Endometrium (tissue), 2 donors: ENCODE measurements around the gene NTF3.

Experiments used
- FAIRE-seq: peaks from 2 replicates; lab custom pipeline; 2012; peaks lifted over from hg19 to GRCh38; lab: Jason Lieb, UNC
- donor health status: control.
- donor health status: control.

The NTF3 gene

DNA sequence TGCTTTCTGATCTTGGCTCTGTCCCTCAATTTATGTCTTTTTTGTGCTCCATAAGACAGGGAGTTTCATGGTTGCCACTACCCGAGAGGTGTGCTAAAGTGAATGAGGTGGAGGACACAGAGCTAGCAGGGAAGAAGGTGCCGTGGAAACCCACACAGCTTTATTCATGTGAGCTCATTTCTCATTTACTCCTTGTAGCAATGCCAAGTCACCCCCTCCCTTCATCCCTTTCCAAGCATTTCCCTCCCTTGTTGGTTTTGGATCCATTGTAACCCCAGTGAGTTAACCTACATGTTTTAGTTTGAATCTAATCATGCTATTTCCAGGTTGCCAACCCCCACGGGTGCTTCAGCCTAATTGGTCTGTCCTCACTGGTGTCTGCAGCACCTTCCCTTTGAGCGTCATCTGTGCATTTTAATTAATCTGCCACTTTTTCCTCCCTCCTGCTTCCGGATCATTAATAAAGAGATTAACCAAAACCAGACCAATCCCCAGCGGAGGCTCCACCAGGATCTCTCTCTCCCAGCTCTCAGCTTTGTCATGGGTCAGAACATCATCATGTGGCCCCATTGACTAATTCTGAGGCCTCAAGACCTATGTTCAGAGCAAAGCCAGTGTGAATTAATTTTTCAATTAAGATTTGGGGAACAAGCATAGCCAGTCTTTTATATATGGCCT lies 56.2 kb downstream of the NTF3 start:
- no peak for FAIRE-seq

DNA sequence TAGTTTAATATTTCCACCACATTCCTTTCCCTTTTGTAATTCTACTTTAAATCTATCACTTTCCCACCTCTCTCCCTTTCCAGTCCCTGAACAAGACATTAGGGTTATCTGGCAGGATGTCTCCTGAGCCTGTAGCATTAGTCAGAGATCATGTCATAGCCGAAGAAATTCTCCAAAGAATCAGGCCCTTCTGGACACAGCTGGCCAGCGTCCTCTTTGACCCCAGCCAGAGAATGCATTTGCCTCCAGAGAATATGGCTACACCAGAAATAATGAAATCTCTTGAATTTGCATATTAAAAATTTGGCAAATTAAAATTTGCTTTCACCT lies 56.7 kb downstream of the NTF3 start:
- no peak for FAIRE-seq

DNA sequence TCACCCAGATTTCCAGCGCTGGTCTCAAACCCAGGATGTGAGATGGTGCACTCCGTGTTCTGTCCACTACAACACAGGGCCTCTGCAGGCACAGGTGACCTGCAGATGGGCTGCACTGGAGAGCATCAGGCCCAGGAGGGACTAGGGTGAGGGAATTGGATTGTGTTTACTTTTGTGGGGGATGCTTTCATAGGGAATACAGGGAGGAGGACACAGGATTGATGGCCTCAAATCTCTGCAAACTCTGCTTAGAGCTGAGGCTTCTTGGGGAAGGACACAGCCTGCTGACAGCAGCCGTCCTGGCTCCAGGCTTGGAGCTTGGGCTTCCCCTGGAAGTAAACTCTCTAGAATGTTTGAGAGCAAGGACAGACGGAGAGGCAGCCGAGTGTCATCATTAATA lies 57.1 kb downstream of the NTF3 start:
- no peak for FAIRE-seq

DNA sequence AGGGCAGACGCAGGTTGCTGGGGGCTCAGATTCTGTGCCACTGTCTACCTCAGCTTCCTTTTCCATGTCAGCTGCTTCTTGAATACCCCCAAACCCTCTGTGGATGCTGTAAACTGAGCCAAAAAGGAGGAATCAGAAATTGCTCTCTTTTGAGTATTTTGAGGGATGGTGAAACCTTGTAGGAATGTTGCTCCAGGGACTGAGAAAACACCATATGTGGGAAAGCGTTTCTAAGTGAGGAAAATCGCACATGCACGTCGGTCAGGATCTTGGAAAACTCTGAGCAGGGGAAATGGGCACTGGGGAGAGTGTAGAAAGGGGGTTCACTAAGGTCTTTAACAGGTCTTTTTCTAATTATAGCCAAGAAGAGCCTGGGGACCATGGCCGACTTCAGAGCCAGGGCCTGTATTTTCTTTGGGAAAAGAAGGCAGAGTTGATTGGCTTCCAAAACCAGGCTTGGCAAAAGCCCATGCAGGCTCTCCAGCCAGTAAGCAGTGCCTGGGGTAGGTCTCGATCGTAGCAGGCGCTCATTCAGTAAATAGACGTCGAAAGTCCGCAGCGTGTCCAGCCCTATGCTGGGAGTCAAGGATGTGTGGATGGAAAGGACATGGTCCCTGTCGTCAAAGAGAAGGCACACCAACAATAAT lies 58.0 kb downstream of the NTF3 start:
- FAIRE-seq: no peak

DNA sequence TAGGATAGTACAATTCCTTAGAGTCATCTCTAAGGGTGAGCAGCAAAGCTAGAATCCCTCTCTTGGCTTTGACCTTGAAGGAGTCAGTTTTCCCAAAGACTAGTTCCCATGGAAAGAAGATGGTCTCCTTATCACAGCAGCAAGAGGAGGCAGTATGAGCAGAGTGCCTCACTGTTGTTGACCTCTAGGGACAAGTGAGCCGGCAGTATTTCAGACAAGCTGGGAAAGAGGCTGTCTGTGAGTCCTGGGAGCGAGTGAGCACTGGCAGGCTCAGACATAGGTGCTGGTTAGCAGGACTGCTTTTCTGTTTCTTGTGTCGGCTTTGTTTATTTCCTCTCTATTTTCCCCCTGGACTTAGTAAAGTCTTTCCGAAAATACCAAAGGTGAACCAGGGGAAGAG lies 60.7 kb downstream of the NTF3 start:
- FAIRE-seq: no peak

DNA sequence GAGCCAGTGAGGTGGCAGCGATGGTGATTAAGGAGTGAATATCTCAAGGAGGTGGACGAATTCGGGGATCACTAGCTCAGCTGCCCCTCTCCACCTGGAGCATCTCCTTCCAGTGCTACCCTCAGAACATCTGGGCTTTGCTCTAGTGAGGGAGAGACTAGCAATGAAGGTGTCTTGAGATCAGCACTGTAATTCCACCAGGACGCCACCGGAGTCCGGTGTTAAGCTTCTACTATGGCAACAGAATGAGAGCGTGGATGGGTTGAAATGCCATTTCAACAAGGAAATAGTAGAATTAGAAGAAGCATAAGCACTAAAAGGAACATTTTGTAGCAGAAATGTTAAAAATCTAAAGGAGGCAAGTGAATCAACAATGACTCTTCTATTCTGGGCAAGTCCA lies 61.1 kb downstream of the NTF3 start:
- no peak for FAIRE-seq

DNA sequence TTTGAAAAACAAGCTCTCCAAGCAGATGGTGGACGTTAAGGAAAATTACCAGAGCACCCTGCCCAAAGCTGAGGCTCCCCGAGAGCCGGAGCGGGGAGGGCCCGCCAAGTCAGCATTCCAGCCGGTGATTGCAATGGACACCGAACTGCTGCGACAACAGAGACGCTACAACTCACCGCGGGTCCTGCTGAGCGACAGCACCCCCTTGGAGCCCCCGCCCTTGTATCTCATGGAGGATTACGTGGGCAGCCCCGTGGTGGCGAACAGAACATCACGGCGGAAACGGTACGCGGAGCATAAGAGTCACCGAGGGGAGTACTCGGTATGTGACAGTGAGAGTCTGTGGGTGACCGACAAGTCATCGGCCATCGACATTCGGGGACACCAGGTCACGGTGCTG lies 62.4 kb downstream of the NTF3 start:
- FAIRE-seq: no peak

DNA sequence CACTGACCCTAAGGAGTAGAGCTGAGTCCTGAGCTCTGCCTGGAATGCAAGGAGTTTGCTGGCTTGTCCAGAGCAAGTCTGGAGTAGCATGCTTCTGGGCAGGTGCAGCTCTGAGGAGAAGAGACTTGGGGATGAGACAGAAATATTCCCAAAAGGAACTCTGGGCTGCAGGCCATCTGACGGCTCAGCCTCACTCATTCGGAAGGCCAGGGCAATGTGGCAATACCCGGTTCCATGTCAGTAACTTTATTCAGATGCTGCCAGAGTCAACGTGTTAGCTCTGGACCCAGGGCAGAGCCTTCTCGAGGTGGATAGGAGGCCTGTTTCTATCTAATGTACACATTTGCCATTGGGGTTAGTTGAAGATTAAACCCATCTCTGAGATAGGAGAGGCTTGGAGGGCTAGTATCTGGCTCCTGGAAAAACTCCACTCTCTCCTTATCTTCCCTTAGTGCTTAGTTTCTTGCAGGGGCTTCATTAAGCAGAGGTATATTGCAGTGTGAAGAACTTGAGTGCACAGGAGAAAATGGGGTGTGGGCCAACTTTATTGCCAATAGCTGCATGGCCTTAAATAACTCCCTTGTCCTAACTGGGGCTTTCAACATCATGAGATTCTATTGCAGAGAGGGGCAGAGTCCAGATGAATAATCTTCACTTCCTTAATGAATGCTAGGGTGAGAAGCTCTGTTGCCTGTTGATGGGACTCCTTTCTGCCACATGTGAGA lies 65.6 kb downstream of the NTF3 start:
- no peak for FAIRE-seq

DNA sequence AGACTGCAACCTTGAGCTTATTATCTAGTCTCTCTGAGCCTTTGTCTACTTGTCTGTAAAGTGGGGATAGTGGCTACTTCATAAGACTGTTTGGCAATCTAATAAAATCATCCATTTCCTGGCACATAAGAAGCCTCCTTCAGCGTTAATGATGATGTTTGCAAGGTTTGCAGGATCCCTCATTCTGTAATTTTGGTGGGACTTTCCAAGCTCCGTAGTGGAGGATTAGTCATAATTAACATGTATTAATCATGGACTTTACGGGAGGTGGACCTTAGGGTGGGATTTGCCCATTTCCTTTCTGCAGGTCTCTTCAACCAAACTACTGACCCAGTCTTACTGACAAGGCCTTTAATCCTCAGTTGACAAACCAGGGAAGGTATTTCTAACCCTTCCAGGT lies 66.2 kb downstream of the NTF3 start:
- FAIRE-seq: no peak

DNA sequence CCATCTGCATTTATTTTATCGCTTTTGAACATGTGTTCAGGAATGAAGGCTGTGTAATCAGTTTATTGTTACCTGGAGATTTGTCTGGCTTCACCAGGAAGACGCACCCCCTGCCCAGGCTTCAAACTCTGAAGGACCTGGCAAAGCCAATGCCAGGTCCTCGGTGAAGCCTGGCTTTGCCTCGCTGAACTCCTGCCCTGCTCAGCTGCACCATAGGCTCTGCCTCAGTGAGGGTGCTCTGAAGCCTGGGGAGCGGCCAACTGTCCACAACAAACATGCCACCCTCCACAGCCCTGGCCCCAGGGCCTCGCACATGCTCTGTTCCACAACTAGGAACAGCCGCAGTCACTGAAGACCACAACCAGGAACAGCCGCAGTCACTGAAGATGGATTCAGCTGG lies 66.9 kb downstream of the NTF3 start:
- no peak for FAIRE-seq

DNA sequence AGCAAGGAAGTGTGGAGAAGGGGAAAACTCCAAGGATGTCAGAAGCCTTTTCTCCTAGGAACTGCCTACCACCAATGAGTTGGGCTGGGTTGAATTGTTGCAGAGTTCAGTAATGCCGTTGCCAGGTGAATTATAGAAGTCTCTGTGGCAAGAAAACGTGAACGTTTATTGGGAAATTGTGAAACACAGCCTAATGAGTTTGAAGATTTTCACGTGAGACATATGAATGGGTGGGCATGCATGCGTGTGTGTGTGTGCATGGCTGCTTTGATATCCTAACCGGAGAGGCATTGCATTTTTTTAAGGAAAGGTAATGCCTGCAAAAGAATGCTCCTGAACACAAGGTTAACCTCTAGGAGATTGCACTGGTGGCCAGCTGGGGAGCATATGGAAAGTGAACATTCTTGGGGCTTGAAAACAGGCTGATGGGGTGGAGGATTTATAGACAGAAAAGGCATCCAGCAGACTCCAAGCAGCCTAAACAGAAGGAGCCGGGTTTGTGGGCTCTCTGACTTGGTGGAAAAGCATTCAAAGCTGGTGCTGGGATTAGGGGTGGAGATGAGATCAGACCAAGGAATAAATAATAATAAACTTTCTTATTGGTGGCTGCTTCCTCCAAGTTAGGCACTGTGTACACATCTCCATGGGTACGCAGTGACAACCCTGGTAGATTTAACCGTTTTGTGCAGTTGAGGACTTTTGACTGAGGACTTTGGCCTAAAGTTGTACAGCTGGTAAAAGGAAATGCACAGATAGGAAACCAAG lies 67.8 kb downstream of the NTF3 start:
- FAIRE-seq: no peak

DNA sequence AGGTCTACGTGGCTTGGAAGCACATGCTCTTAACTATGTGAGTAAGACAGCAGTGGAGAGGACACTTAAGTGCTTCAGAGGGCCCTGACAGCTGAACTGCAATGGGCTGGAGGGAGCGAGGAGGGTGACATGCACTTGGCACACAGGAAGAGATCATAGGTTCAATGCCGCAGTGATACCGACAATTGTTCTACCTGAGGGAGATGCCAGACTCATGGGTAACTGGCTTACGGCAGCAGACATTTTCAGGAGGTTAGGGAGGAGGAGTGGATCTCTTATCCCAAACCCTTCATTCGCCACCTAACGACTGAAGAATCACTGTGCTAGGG lies 68.4 kb downstream of the NTF3 start:
- no peak for FAIRE-seq

DNA sequence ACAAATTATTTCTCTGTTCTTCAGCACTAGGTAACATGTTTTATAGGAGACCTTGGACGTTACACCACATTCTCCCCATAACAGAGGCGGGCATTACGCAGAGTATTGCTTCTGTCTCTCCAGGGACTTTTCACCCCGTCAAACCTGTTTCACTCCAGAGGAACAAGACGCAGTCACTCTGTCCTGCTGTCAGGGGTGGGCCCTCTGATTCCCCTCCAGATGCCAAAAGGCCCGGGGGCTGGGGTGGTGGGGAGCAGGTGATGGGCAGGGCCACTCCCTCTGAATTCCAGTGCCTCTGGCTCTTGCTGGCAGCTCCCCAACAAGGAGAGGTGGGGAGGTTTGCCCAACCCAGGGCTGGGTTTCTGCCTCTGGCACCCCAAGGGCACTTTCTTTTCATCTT lies 71.9 kb downstream of the NTF3 start:
- no peak for FAIRE-seq

DNA sequence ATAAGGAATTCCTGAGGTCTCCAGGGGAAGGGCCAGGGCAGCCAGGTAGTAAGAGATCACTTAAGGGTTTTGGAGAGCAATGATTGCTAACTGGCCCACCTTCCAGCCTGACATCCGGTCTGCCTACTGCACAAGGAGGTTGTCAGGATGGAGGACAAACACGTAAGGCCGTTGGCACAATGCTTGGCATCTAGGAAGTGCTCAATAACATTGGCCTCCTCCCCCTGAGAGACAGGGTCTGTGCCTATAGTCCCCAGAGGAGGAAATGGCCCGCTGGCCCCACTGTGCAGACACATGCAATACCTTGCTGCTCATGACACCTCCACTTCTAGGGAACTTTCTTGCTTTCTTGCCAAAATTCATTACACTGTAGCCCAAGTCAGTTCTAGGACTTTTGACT lies 73.2 kb downstream of the NTF3 start:
- no peak for FAIRE-seq

DNA sequence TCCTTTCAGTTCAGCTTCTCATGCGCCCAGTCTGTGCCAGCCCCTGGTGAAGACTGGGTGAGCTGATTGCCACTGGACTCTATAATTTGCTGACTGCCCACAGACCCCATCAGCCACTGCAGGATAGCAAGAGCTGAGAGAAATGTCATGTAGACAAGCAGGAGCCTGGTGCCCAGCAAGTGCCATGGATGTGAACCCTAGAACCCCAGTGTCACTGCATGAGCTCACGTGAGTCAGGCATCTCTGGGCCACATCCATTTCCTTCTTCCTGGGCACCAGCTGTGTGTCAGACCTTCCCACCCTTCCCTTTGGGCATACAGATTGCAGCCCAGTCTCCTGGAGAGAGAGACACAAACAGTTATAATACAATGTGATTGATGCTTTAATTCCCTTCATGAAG lies 73.8 kb downstream of the NTF3 start:
- no peak for FAIRE-seq

DNA sequence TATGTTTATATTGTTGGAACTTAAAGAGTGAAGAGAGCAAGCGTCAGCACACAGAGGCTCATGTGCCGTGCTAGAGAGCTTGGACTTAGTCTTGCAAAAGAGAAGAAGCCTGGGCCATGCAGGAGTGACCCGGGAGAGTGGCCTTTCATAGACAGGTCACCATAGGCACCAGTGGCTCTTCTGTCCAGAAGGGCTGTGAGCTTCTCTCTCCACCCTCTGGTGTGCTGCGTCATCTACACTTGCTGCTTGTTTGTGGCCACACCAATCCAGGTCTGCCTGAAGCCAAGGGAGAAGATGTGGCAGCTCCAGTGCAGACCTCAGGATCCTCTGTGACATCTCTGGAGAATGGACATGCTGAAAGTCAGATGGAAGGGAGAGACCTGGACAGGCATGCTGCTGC lies 74.4 kb downstream of the NTF3 start:
- FAIRE-seq: no peak

DNA sequence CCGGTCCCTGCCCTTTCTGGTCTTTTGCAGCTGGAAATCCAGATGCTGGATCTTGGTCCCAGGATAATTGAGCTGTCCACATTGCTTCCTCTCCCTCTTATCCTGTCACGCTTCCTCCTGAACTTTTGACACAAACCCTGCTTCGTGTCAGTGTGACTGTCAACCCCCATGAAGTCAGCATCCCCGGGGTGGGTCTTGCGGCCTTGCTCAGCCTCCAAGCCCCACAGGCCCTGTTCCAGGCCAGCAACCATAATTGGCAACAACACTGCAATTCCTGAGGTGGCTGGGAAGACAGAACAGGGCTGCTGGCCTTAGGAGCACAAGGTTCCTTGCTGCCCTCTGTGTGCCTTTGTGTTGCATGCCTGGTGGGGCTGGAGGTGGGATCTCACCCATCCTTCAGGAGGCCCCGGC lies 74.9 kb downstream of the NTF3 start:
- FAIRE-seq: no peak

DNA sequence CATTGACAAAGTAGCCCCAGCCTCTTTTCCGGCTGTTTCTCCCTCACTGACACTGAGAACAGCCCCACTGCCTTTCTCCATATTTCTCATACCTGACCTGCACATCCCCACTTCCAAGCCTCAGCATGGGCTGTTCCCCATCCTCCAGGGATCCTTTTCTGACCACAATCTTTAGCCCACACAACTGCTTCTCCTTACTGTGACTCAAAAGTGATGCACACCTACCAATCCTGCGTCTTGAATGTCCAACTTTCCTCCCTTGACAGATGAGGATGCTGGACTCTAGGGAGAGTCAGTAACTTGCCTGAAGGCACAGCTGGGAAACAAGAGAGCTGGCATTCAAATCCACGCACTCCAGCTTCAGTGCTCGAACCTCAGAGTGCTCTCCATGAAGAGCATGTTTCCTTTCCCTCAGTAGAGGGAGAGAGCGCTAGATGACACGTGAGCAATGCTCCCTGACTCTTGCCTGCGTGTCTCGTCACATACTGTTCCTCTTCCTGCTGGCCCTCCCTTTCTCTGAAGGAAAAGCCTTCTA lies 75.6 kb downstream of the NTF3 start:
- no peak for FAIRE-seq

DNA sequence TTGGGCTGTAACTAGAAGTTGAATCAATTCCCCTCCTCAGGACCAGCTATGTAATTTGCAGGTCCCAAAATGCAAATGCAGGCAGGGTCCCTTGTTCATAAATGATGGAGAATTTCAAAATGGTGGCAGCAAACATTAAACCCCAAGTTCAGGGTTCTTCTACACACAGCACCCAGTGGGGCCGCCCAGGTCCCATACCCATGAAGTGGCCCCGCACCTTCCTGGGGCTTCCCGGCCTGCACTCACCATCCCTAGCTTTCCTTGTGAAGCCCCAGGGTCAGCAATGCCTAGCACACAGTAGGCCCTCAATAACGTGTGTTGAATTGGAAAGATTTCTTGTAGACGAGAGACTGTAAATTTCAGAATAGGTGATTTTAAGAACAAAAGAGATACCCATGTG lies 76.0 kb downstream of the NTF3 start:
- FAIRE-seq: no peak

DNA sequence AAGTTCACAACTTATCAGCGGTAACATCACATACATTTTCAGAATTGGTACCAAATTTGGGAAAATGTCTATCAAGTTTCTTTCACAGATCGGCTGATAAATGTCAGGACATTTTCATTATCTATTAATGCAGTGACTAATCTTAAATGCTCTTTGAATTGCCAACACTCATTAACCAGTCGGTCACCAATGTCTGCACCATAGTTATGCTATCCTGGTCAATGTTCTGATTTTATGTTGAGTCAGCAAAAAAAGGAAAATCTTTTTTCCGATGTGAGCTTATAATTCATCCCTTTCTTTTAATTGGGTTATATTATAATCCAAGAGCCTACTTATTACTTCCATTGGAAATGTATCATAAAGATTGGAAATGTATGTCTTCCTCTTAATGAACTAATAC lies 77.2 kb downstream of the NTF3 start:
- no peak for FAIRE-seq

DNA sequence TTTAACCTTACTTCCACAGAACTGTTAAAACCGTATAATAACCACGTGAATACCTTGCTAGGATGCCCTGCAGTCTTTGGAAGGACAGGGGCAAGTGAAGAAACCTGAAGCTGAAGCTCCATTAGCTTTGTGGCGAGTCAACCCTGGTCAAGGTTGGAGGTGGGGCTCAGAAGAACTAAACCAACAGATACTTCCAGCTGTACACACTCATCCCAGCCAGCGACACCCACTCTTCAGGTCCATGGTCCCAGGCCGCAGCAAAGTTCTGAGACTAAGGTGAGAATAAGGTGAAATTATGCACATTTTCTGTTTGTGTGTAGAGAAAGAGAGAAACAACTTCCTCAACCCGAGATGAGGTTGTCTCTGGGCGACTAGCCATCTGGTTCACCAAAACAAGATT lies 77.6 kb downstream of the NTF3 start:
- no peak for FAIRE-seq

DNA sequence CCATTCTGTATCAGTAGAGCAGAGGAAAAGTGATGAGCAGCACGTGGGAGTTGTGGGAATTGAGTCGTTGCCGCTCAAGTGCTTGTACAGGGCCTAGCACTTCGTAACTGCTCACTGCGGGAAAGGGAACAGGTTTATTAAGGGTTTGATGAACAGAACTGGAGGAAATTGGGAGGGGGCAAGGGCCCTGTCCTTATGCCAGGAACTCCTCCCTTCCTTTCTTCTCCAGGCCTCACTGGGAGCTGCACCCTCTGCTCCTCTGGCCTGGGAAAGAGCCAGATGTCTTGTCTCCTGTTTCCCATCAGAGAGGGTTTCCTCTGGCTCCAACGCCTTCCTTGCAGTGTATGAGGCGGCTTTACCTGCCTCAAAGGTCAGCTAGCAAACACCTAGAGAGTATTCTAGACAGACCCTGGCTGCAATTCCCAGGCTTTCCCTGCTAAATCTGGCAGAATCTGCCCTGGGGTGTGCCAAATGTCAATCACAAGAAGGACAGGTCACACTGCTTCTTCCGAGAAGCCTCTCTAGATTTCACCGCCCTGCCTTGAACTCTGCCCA lies 78.4 kb downstream of the NTF3 start:
- no peak for FAIRE-seq

DNA sequence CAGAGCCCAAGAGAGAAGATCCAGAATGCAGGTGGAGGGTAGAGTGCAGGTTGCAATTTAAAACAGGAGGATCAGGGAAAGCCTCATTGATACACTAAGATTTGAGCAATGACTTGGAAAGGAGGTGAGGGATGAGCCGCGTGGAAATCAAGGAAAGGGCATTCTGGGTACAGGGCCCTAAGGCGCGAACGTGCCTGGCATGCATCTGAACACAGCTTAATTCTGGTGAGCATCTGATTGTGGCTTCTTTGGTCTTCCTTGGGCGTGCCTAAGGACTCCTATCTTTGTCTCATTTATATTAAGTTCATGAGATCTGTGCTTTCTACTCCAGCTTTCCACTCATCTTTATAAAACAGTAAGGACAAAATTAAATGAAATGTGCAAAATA lies 79.3 kb downstream of the NTF3 start:
- FAIRE-seq: no peak
